Stomach (tissue), 9 donors: ENCODE results near the gene RRBP1. TPM values are rescaled to one million over a fixed set of nuclear protein-coding genes. Genes with fewer than 3 reads are reported as not detected.
A peak's percentile ranks its signal among the peaks of the same experiment; 100 is the strongest.

ENCODE experiments used
- DNase-seq, 2 donors: peaks; one replicate each; pipeline versions ENCODE4 v3.0.0 to v3.0.0-alpha.2; 2013 to 2019
- H3K27ac ChIP-seq, 5 donors: fragments of 200-600 bp in 4 of 5; sonication (generic) in 4 of 5; one replicate each; pipeline ENCODE4 v1.5.1; 2013 to 2019; ENCODE audit warnings: mild to moderate bottlenecking in 1 of 5, moderate library complexity in 1 of 5
- H3K27me3 ChIP-seq, 3 donors: fragments of 200-600 bp; sonication (generic); one replicate each; pipeline ENCODE4 v1.5.1; 2017 to 2019; ENCODE audit warnings: mixed run types in 1 of 3
- H3K36me3 ChIP-seq, 4 donors: fragments of 200-600 bp; sonication (generic); 1 replicate in 3 of 4; 2 replicates in 1 of 4; pipeline ENCODE4 v1.5.1; 2016 to 2019
- H3K4me1 ChIP-seq, 4 donors: fragments of 200-600 bp; sonication (generic); one replicate each; pipeline ENCODE4 v1.5.1; 2016 to 2019
- H3K4me3 ChIP-seq, 4 donors: fragments of 200-600 bp; sonication (generic) in 3 of 4; one replicate each; pipeline ENCODE4 v1.5.1; 2016 to 2019; ENCODE audit warnings: mild to moderate bottlenecking in 1 of 4
- H3K9me3 ChIP-seq, 4 donors: fragments of 200-600 bp; sonication (generic); one replicate each; pipeline ENCODE4 v1.5.1; 2016 to 2019
- CTCF ChIP-seq, 7 experiments: fragments of 450-650 bp in 4 of 7; fragments of 200-600 bp in 3 of 7; sonication (generic) in 3 of 7; IDR thresholded peaks; one replicate each; pipeline ENCODE4 v1.5.1; 2016 to 2019; ENCODE audit warnings: antibody characterized with exemption in 7 of 7, control low read depth in 2 of 7, mild to moderate bottlenecking in 1 of 7
- EP300 ChIP-seq: sonication (generic); formaldehyde crosslinking; IDR thresholded peaks from one replicate; pipeline ENCODE4 v1.6.1; 2017; ENCODE audit warnings: antibody characterized with exemption
- POLR2A ChIP-seq, 4 donors: fragments of 450-650 bp; IDR thresholded peaks; one replicate each; pipeline ENCODE4 v1.6.1; 2016; ENCODE audit warnings: antibody characterized with exemption in 4 of 4, control low read depth in 2 of 4, mild to moderate bottlenecking in 1 of 4, moderate library complexity in 1 of 4
- POLR2AphosphoS5 ChIP-seq, 3 donors: sonication (generic); formaldehyde crosslinking; IDR thresholded peaks; one replicate each; pipeline ENCODE4 v1.6.1; 2016; ENCODE audit warnings: antibody characterized with exemption in 3 of 3
- WGBS, 5 donors: extraction: QIAGEN DNeasy Blood & Tissue Kit in 3 of 5; methylation state at CpG; one replicate each; pipeline versions ENCODE4 v1.1.5 to v1.1.7; 2013 to 2018; 5-methylcytosine and 5-hydroxymethylcytosine counted together
- intact Hi-C: fragments of 100-400 bp; cut with DNase I; formaldehyde crosslinking; loops from one replicate; pipeline ENCODE4 v1.15.1; 2023; ENCODE audit warnings: low total_unique reads
- polyA plus RNA-seq, 3 donors: library from polyadenylated mRNA; stranded (reverse); fragments of 200-250 nt; gene quantifications; one replicate each; pipeline ENCODE4 v1.2.3, GENCODE V29; 2013
- total RNA-seq, 5 donors: library from RNA; depleted of rRNA; stranded (reverse); fragments of >200 nt; gene quantifications; one replicate each; pipeline versions ENCODE4 v1.1.0 to v1.2.3, GENCODE V29; 2014 to 2016
- donor health status: healthy with polysubstance abuse.
- donor health status: Bipolar disorder and iron deficiency.
- donor health status: healthy.

RRBP1 gene
- total and polyA plus RNA-seq, 8 donors: 34.4 to 456 (median 132) TPM

GRCh38 chr20:17614812-17615644, 67.0 kb downstream of the RRBP1 start:
- peak overlapping the region; percentile 72 to 85 (median 83) for H3K27ac ChIP-seq
- peaks cover 66 to 82% (median 80%) of the 10 kb centered on the region in 4 donors for H3K4me1 ChIP-seq
- DNase-seq: peak; percentile 38 to 68
- H3K4me3 ChIP-seq: no peak overlapping the region
- peaks cover 39 to 77% (median 63%) of the 10 kb centered on the region in 4 donors for H3K36me3 ChIP-seq
- TF ChIP-seq POLR2AphosphoS5 (IDR thresholded peaks at IDR 0.05) (no peak), EP300 (no peak), POLR2A (IDR thresholded peaks at IDR 0.05) (no peak), CTCF (IDR thresholded peaks at IDR 0.05) (no peak)
- WGBS, 5 donors: 35 to 66% (median 39%) methylated on average over 15 to 32 of the region's 32 CpGs
- H3K27me3 ChIP-seq: no peaks in the 10 kb centered on the region
- intact Hi-C loops: loop anchor here (5.0 kb wide), 1 partner anchor 78 kb away; no protein-coding TSS in a partner anchor
- H3K9me3 ChIP-seq: no peaks in the 10 kb centered on the region

- Histone ChIP-seq H3K27ac (peak overlapping the region; percentile 72 to 85 (median 83)), H3K36me3 (peaks cover 34 to 76% (median 61%) of the 10 kb centered on the region in 4 donors), H3K4me1 (peaks cover 73 to 89% (median 84%) of the 10 kb centered on the region in 4 donors), H3K4me3 (no peak overlapping the region), H3K27me3 (no peaks in the 10 kb centered on the region), H3K9me3 (no peaks in the 10 kb centered on the region)
- 23 to 55% (median 34%) methylated on average over 17 to 20 of the region's 20 CpGs for WGBS, 5 donors
- peak; percentile 83 to 90 for DNase-seq
- no peak for TF ChIP-seq POLR2A (IDR thresholded peaks at IDR 0.05)
- peak in 1 of 3 donors; percentile 63 for TF ChIP-seq POLR2AphosphoS5 (IDR thresholded peaks at IDR 0.05)
- intact Hi-C loops: no loop called here
Measured at GRCh38 chr20:17614176-17614811, 67.7 kb downstream of the RRBP1 start.

- intact Hi-C loops: no loop called here
- WGBS, 5 donors: 43 to 61% (median 52%) methylated on average over 21 to 40 of the region's 40 CpGs
- Histone ChIP-seq H3K9me3 (no peaks in the 10 kb centered on the region), H3K27ac (peak overlapping the region; percentile 72 to 85 (median 83)), H3K36me3 (peaks cover 30 to 75% (median 59%) of the 10 kb centered on the region in 4 donors), H3K27me3 (no peaks in the 10 kb centered on the region), H3K4me3 (no peak overlapping the region), H3K4me1 (peaks cover 75 to 95% (median 87%) of the 10 kb centered on the region in 4 donors)
- TF ChIP-seq POLR2A (IDR thresholded peaks at IDR 0.05): no peak
- DNase-seq: peak; percentile 26 to 70
Measured at GRCh38 chr20:17613328-17614175, 68.5 kb downstream of the RRBP1 start.

GRCh38 chr20:17612992-17613327, 69.1 kb downstream of the RRBP1 start:
- WGBS, 5 donors: 47 to 76% (median 52%) methylated on average over 6 to 7 of the region's 7 CpGs
- DNase-seq: no peak
- peaks cover 24 to 73% (median 58%) of the 10 kb centered on the region in 4 donors for H3K36me3 ChIP-seq
- no peaks in the 10 kb centered on the region for H3K27me3 ChIP-seq
- no peak overlapping the region for H3K4me3 ChIP-seq
- H3K27ac ChIP-seq: peak overlapping the region; percentile 67 to 85 (median 83)
- intact Hi-C loops: no loop called here
- peaks cover 75 to 99% (median 84%) of the 10 kb centered on the region in 4 donors for H3K4me1 ChIP-seq
- H3K9me3 ChIP-seq: no peaks in the 10 kb centered on the region
- no peak for TF ChIP-seq POLR2A (IDR thresholded peaks at IDR 0.05)
- TF ChIP-seq CTCF (IDR thresholded peaks at IDR 0.05): no peak
- TF ChIP-seq EP300: no peak
- TF ChIP-seq POLR2AphosphoS5 (IDR thresholded peaks at IDR 0.05): no peak
